Stromal cell of bone marrow (primary cell): Measurements from ENCODE around the gene LRRTM4.

Experiments
- DNase-seq: peaks from one replicate; pipeline ENCODE4 v3.0.0-alpha.2; 2012; ENCODE audit warnings: low read depth

Gene LRRTM4

GRCh38 chr2:77470096-77470495 lies 52.1 kb downstream of the LRRTM4 start:
- no peak for DNase-seq

GRCh38 chr2:77469106-77469505 lies 53.1 kb downstream of the LRRTM4 start:
- no peak for DNase-seq

- DNase-seq = no peak
These were observed 62.3 kb downstream of the LRRTM4 start for GRCh38 chr2:77459840-77460239.

- DNase-seq = no peak
These were observed 64.0 kb downstream of the LRRTM4 start for GRCh38 chr2:77458216-77458615.

GRCh38 chr2:77457665-77458064 lies 64.5 kb downstream of the LRRTM4 start:
- no peak for DNase-seq

- peak; percentile 45 for DNase-seq
These were observed 79.1 kb downstream of the LRRTM4 start for GRCh38 chr2:77443076-77443475.

- no peak for DNase-seq
These were observed 87.3 kb downstream of the LRRTM4 start for GRCh38 chr2:77434880-77435279.

- DNase-seq = no peak
These were observed 93.2 kb downstream of the LRRTM4 start for GRCh38 chr2:77428946-77429345.

- no peak for DNase-seq
These were observed 100.2 kb downstream of the LRRTM4 start for GRCh38 chr2:77421971-77422370.

- no peak for DNase-seq
These were observed 103.6 kb downstream of the LRRTM4 start for GRCh38 chr2:77418537-77418936.

GRCh38 chr2:77404189-77404588 lies 118.0 kb downstream of the LRRTM4 start:
- no peak for DNase-seq

- no peak for DNase-seq
These were observed 123.1 kb downstream of the LRRTM4 start for GRCh38 chr2:77398970-77399600.

GRCh38 chr2:77397763-77398162 lies 124.4 kb downstream of the LRRTM4 start:
- DNase-seq = no peak

- DNase-seq = no peak
These were observed 127.2 kb downstream of the LRRTM4 start for GRCh38 chr2:77395011-77395410.

GRCh38 chr2:77391119-77391518 lies 131.1 kb downstream of the LRRTM4 start:
- DNase-seq = no peak

GRCh38 chr2:77387324-77387723 lies 134.9 kb downstream of the LRRTM4 start:
- DNase-seq = no peak

GRCh38 chr2:77372636-77373035 lies 149.5 kb downstream of the LRRTM4 start:
- DNase-seq = no peak

- DNase-seq = no peak
These were observed 151.7 kb downstream of the LRRTM4 start for GRCh38 chr2:77370511-77370910.

- DNase-seq = no peak
These were observed 158.9 kb downstream of the LRRTM4 start for GRCh38 chr2:77363277-77363676.

GRCh38 chr2:77348821-77349220 lies 173.4 kb downstream of the LRRTM4 start:
- DNase-seq = no peak

- DNase-seq = no peak
These were observed 186.2 kb downstream of the LRRTM4 start for GRCh38 chr2:77336013-77336412.

GRCh38 chr2:77328134-77328931 lies 193.8 kb downstream of the LRRTM4 start:
- no peak for DNase-seq

GRCh38 chr2:77325395-77325794 lies 196.8 kb downstream of the LRRTM4 start:
- no peak for DNase-seq

- no peak for DNase-seq
These were observed 199.7 kb downstream of the LRRTM4 start for GRCh38 chr2:77322431-77322830.
